ENCODE results near the gene ICE2.

Gene ICE2

GRCh38 chr15:60371175-60372051, 107.5 kb downstream of the ICE2 start:
- peak in 4 of 51 donors; percentile 2 to 34 (median 24) for DNase-seq

- no peak for DNase-seq
These were observed 108.1 kb downstream of the ICE2 start for GRCh38 chr15:60370869-60371136.

GRCh38 chr15:60370105-60370868, 108.7 kb downstream of the ICE2 start:
- no peak for DNase-seq

DNA sequence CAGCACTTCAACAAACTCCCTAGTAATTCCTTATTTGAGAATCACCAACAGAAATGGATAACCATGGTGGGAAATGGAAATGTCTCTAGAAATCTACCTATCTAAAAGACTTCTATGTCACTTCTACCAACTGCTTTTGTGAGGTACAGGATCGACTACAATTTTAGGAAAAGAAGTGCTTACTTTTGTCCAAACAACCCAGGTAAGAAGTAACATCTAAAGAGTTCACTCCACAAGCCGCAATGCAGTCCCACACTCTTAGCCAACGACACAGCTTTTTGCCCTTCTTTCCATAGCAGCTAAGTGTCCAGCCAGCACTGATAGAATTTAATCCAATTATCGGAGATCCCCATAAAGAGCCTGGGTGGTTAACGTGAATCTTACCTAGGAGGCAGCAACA, 109.2 kb downstream of the ICE2 start:
- no peak for DNase-seq
